Prostate gland (tissue), 2 donors: Measurements from ENCODE around the gene SIM1.

Experiments used
- CTCF ChIP-seq, 4 experiments: fragments of 200-600 bp in 2 of 4; fragments of 450-650 bp in 2 of 4; sonication (generic) in 2 of 4; IDR thresholded peaks; 1 replicate in 3 of 4; 2 replicates in 1 of 4; pipeline ENCODE4 v1.5.1; 2016 to 2019; ENCODE audit warnings: antibody characterized with exemption in 4 of 4, mild to moderate bottlenecking in 2 of 4, moderate library complexity in 2 of 4
- POLR2A ChIP-seq: fragments of 450-650 bp; IDR thresholded peaks from one replicate; pipeline ENCODE4 v1.6.1; 2016; ENCODE audit warnings: antibody characterized with exemption, mild to moderate bottlenecking
- POLR2AphosphoS5 ChIP-seq: sonication (generic); formaldehyde crosslinking; IDR thresholded peaks from one replicate; pipeline ENCODE4 v1.6.1; 2017; ENCODE audit warnings: antibody characterized with exemption

- TF ChIP-seq CTCF (IDR thresholded peaks at IDR 0.05) = no peak
- TF ChIP-seq POLR2A = no peak
- TF ChIP-seq POLR2AphosphoS5 = no peak
These were observed 2.6 kb downstream of the SIM1 start for GRCh38 chr6:100461917-100462705.
